PC-9 (cell line): ENCODE measurements around the gene RNF225.

ENCODE experiments used
- EZH2 ChIP-seq: fragments of 200-600 bp; sonication (generic); IDR thresholded peaks from 2 replicates; pipeline ENCODE4 v1.8.0; 2017; ENCODE audit warnings: antibody characterized with exemption, low read depth
- TF ChIP-seq, protein P1 (sequence below): fragments of 200-600 bp; sonication (generic); conservative IDR thresholded peaks from 2 replicates; pipeline ENCODE4 v1.6.1; 2017; ENCODE audit warnings: mixed run types, antibody characterized with exemption, mild to moderate bottlenecking, moderate library complexity

DNA sequence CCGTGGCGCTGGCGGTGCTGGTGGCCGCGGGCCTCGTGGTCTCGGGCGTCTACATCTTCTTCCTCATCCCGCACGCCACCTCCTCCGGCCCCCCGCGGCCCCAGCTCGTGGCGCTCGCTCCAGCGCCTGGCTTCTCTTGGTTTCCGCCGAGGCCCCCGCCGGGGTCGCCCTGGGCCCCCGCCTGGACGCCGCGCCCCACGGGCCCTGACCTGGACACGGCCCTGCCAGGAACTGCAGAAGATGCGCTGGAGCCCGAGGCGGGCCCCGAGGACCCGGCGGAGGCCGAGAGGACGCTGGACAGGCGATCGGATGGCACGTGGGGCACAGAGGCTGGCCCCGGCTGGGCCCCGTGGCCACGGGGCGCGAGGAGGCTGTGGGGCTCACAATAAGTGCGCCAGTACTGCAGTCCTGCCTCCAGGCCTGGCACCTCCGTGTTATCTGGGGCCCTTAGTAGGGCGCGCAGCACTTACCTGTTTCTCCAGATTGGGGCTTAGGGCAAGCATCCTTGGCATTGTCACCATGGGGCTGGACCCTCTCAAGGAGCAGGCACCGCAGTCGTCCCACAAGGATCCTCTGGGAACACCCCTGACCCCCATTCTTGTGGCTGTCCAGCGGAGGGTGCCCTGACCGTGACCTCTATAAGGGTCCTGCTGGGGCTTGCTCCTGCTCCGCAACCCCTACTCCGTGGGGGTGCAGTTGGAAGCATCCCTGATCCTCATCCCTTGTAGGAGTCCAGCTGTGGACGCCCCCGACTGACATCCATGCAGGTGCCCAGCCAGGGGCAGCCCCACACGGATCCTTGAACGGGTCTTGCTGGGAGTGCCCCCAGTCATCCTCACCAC, 1.5 kb downstream of the RNF225 start:
- TF ChIP-seq, protein P1, sequence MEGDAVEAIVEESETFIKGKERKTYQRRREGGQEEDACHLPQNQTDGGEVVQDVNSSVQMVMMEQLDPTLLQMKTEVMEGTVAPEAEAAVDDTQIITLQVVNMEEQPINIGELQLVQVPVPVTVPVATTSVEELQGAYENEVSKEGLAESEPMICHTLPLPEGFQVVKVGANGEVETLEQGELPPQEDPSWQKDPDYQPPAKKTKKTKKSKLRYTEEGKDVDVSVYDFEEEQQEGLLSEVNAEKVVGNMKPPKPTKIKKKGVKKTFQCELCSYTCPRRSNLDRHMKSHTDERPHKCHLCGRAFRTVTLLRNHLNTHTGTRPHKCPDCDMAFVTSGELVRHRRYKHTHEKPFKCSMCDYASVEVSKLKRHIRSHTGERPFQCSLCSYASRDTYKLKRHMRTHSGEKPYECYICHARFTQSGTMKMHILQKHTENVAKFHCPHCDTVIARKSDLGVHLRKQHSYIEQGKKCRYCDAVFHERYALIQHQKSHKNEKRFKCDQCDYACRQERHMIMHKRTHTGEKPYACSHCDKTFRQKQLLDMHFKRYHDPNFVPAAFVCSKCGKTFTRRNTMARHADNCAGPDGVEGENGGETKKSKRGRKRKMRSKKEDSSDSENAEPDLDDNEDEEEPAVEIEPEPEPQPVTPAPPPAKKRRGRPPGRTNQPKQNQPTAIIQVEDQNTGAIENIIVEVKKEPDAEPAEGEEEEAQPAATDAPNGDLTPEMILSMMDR = no peak
- no peak for TF ChIP-seq EZH2
